ENCODE data around the gene MADD.
A peak's percentile ranks its signal among the peaks of the same experiment; 100 is the strongest.
"Not testable (repeated sequence)": the region's sequence is repeated elsewhere in the genome, so short reads cannot be mapped to it uniquely, and the experiment has no call there.

Gene MADD

GRCh38 chr11:47278058-47278457 is 8.1 kb downstream of the MADD start:
- DNase-seq: no peak

GRCh38 chr11:47278769-47279168 is 8.8 kb downstream of the MADD start:
- DNase-seq: no peak

- DNase-seq: no peak
Measured at GRCh38 chr11:47280099-47280498, 10.2 kb downstream of the MADD start.

- DNase-seq: no peak
Measured at GRCh38 chr11:47280860-47281259, 10.9 kb downstream of the MADD start.

- DNase-seq: no peak
Measured at GRCh38 chr11:47282462-47282861, 12.5 kb downstream of the MADD start.

GRCh38 chr11:47284151-47284550 is 14.2 kb downstream of the MADD start:
- no peak for DNase-seq

GRCh38 chr11:47285969-47286770 is 16.2 kb downstream of the MADD start:
- no peak for DNase-seq

GRCh38 chr11:47288066-47288465 is 18.1 kb downstream of the MADD start:
- DNase-seq: no peak

- DNase-seq: no peak
Measured at GRCh38 chr11:47289856-47290255, 19.9 kb downstream of the MADD start.

- DNase-seq: no peak
Measured at GRCh38 chr11:47295385-47295784, 25.5 kb downstream of the MADD start.

GRCh38 chr11:47296045-47296444 is 26.1 kb downstream of the MADD start:
- no peak for DNase-seq

- no peak for DNase-seq
Measured at GRCh38 chr11:47299078-47299477, 29.1 kb downstream of the MADD start.

- DNase-seq: no peak
Measured at GRCh38 chr11:47302853-47303252, 32.9 kb downstream of the MADD start.

GRCh38 chr11:47305734-47306483 is 36.0 kb downstream of the MADD start:
- DNase-seq: no peak

- DNase-seq: no peak
Measured at GRCh38 chr11:47306484-47306844, 36.5 kb downstream of the MADD start.

GRCh38 chr11:47308050-47308823 is 38.3 kb downstream of the MADD start:
- no peak for DNase-seq

GRCh38 chr11:47314992-47315391 is 45.1 kb downstream of the MADD start:
- DNase-seq: no peak

- DNase-seq: not testable (repeated sequence)
Measured at GRCh38 chr11:47316501-47316900, 46.6 kb downstream of the MADD start.

- no peak for DNase-seq
Measured at GRCh38 chr11:47317064-47317828, 47.3 kb downstream of the MADD start.

GRCh38 chr11:47318166-47318565 is 48.2 kb downstream of the MADD start:
- DNase-seq: no peak

GRCh38 chr11:47324520-47324919 is 54.6 kb downstream of the MADD start:
- no peak for DNase-seq

- peak; percentile 96 for DNase-seq
Measured at GRCh38 chr11:47325271-47326041, 55.5 kb downstream of the MADD start.
